ENCODE results near the gene UBE2U.
A peak's percentile ranks its signal among the peaks of the same experiment; 100 is the strongest.

Gene UBE2U

DNA sequence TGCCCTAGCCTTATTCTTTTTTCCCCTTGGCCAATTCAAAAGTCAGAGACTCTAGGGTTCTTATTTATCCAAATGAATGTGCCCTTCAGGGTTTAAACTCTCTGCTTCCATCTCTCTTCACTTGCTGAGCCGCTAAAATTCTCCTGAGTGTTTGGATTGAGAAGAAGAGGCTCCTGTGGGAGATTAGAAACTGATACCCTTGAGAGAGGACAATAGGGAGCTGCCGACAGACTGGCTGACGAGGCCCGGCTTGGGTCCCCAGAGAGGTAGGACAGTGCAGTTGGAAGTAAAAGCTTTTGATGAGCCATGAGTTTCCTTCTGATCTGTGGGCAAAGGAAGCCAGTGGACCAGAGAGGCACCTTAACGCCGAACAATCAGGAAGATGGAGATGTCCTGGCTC is 41.3 kb upstream of the UBE2U start:
- TF ChIP-seq ZNF561 (tag by site-specific recombination; IDR thresholded peaks at IDR 0.05; ENCODE audit: borderline replicate concordance) (no peak), KLF8 (tag by site-specific recombination; IDR thresholded peaks at IDR 0.05) (no peak), OSR2 (tag by site-specific recombination; IDR thresholded peaks at IDR 0.05) (peak; percentile 48; the same call in 1 of the 2 replicates)
- Histone ChIP-seq H3K4me1 (ENCODE audit: control insufficient read depth, insufficient read depth, low read length) (peaks cover 10% of the 10 kb centered on the region), H3K4me3 (ENCODE audit: low read depth, low read length) (no peak overlapping the region), H3K9me3 (ENCODE audit: control insufficient read depth, insufficient read depth, low read depth, low read length) (no peaks in the 10 kb centered on the region), H3K27ac (ENCODE audit: extremely low read depth, low read depth, low read length) (no peak overlapping the region), H3K36me3 (ENCODE audit: control insufficient read depth in 2 of 2, insufficient read depth in 1 of 2, low read length in 2 of 2) (peaks cover 0 to 5% of the 10 kb centered on the region in 2 experiments; a peak in 1 of 3 replicates)
- ChIA-PET CTCF (interaction anchor here (0.5 to 1.8 kb wide), 2 partner anchors 21 to 75 kb away, joined by 3 to 4 read pairs; no protein-coding TSS in a partner anchor), POLR2A (interaction anchor here (1.1 kb wide), 1 partner anchor 22 kb away, joined by 8 read pairs; no protein-coding TSS in a partner anchor)

DNA sequence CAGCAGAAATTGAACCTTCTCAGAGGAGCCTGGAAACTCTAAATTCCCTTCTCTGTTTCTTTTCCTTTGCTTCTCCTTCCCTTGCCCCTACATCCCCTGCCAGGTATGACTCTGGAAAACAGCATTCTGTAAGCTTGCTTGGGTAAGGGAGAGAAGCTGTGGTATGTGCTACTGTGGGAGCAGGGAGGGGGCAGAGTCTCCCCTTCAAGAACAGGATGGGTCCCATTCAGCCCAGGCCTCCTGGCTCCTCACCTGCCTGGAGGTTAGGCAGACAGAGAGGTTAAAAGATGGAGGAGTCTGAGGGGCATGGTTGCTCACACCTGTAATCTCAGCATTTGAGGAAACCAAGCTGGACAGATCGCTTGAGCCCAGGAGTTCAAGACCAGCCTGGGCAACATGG is 40.6 kb upstream of the UBE2U start:
- no peak for TF ChIP-seq ZNF354C (tag by site-specific recombination; IDR thresholded peaks at IDR 0.05; ENCODE audit: borderline replicate concordance, low read depth)
- POLR2A ChIA-PET: interaction anchor here (1.1 kb wide), 1 partner anchor 22 kb away, joined by 8 read pairs; no protein-coding TSS in a partner anchor
- Histone ChIP-seq H3K4me1 (ENCODE audit: control insufficient read depth, insufficient read depth, low read length) (peaks cover 10% of the 10 kb centered on the region), H3K36me3 (ENCODE audit: control insufficient read depth in 2 of 2, insufficient read depth in 1 of 2, low read length in 2 of 2) (peaks cover 0 to 5% of the 10 kb centered on the region in 2 experiments; a peak in 1 of 3 replicates), H3K4me3 (ENCODE audit: low read depth, low read length) (no peak overlapping the region), H3K27ac (ENCODE audit: extremely low read depth, low read depth, low read length) (no peak overlapping the region), H3K9me3 (ENCODE audit: control insufficient read depth, insufficient read depth, low read depth, low read length) (no peaks in the 10 kb centered on the region)
- CTCF ChIA-PET: interaction anchor here (0.5 to 2.8 kb wide), 8 partner anchors 8 to 79 kb away, joined by 3 to 15 read pairs (median 4); no protein-coding TSS in a partner anchor

DNA sequence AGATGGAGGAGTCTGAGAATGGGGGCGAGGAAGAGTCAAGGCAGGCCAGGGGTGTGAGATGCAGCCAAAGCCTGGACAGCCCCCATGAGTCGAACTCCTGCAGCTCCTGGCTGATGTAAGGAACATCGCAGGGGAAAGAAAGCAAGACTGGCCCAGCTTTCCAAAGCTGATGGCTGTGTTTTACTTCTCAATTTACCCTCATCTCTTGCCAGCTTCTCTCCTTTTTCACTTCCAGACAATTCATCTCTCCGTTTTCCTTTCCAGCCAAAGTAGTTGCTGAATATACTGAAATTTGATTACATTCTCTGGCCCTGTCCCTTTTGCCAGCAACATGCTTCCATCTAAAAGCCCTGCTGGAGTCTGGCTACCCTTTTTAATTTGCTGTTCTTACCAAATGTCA is 40.0 kb upstream of the UBE2U start:
- Histone ChIP-seq H3K9me3 (ENCODE audit: control insufficient read depth, insufficient read depth, low read depth, low read length) (no peaks in the 10 kb centered on the region), H3K27ac (ENCODE audit: extremely low read depth, low read depth, low read length) (no peak overlapping the region), H3K4me1 (ENCODE audit: control insufficient read depth, insufficient read depth, low read length) (peaks cover 10% of the 10 kb centered on the region), H3K36me3 (ENCODE audit: control insufficient read depth in 2 of 2, insufficient read depth in 1 of 2, low read length in 2 of 2) (peaks cover 0 to 5% of the 10 kb centered on the region in 2 experiments; a peak in 1 of 3 replicates), H3K4me3 (ENCODE audit: low read depth, low read length) (no peak overlapping the region)
- POLR2A ChIA-PET: interaction anchor here (1.1 kb wide), 1 partner anchor 21 kb away, joined by 8 read pairs; no protein-coding TSS in a partner anchor
- CTCF ChIA-PET: interaction anchor here (0.6 to 2.8 kb wide), 12 partner anchors 8 to 1927 kb away, joined by 3 to 15 read pairs (median 4); partner anchors contain the start of gene ROR1
- TF ChIP-seq YY2 (tag by site-specific recombination; IDR thresholded peaks at IDR 0.05): no peak
- no peak for TF ChIP-seq ZNF626 (tag by site-specific recombination; IDR thresholded peaks at IDR 0.05)
- TF ChIP-seq OVOL3 (tag by site-specific recombination; IDR thresholded peaks at IDR 0.05): no peak

DNA sequence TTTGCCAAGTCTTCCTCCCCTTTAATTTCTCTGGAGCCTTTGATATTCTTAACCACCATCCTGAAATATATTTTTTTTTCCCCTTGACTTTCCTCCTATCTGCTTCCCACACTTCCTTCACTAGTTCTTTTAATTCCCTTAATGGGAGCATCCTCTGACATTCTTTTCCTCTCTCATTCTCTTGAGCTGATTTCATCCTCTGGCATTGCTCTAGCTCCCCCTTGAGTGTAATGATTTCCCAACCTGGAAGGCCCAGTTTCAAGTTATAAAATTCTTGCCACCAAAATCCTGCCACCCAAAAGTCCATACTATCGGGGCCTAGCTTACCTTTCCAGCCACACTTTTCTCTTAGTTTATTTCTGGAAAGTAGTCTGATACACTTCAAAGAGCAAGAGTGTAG is 39.5 kb upstream of the UBE2U start:
- no peak overlapping the region for H3K4me3 ChIP-seq (ENCODE audit: low read depth, low read length)
- no peak for TF ChIP-seq ZNF174 (tag by site-specific recombination; IDR thresholded peaks at IDR 0.05)
- TF ChIP-seq, protein P1, sequence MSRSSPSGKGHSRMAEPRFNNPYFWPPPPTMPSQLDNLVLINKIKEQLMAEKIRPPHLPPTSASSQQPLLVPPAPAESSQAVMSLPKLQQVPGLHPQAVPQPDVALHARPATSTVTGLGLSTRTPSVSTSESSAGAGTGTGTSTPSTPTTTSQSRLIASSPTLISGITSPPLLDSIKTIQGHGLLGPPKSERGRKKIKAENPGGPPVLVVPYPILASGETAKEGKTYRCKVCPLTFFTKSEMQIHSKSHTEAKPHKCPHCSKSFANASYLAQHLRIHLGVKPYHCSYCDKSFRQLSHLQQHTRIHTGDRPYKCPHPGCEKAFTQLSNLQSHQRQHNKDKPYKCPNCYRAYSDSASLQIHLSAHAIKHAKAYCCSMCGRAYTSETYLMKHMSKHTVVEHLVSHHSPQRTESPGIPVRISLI (tag by site-specific recombination; IDR thresholded peaks at IDR 0.05): no peak
- TF ChIP-seq REPIN1 (tag by site-specific recombination; IDR thresholded peaks at IDR 0.05; ENCODE audit: low read depth): no peak
- no peak for TF ChIP-seq ZNF2 (tag by site-specific recombination; IDR thresholded peaks at IDR 0.05)
- TF ChIP-seq, protein P2, sequence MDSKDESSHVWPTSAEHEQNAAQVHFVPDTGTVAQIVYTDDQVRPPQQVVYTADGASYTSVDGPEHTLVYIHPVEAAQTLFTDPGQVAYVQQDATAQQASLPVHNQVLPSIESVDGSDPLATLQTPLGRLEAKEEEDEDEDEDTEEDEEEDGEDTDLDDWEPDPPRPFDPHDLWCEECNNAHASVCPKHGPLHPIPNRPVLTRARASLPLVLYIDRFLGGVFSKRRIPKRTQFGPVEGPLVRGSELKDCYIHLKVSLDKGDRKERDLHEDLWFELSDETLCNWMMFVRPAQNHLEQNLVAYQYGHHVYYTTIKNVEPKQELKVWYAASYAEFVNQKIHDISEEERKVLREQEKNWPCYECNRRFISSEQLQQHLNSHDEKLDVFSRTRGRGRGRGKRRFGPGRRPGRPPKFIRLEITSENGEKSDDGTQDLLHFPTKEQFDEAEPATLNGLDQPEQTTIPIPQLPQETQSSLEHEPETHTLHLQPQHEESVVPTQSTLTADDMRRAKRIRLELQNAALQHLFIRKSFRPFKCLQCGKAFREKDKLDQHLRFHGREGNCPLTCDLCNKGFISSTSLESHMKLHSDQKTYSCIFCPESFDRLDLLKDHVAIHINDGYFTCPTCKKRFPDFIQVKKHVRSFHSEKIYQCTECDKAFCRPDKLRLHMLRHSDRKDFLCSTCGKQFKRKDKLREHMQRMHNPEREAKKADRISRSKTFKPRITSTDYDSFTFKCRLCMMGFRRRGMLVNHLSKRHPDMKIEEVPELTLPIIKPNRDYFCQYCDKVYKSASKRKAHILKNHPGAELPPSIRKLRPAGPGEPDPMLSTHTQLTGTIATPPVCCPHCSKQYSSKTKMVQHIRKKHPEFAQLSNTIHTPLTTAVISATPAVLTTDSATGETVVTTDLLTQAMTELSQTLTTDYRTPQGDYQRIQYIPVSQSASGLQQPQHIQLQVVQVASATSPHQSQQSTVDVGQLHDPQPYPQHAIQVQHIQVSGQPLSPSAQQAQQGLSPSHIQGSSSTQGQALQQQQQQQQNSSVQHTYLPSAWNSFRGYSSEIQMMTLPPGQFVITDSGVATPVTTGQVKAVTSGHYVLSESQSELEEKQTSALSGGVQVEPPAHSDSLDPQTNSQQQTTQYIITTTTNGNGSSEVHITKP (tag by site-specific recombination; IDR thresholded peaks at IDR 0.05): peak; percentile 50
- TF ChIP-seq, protein P3, sequence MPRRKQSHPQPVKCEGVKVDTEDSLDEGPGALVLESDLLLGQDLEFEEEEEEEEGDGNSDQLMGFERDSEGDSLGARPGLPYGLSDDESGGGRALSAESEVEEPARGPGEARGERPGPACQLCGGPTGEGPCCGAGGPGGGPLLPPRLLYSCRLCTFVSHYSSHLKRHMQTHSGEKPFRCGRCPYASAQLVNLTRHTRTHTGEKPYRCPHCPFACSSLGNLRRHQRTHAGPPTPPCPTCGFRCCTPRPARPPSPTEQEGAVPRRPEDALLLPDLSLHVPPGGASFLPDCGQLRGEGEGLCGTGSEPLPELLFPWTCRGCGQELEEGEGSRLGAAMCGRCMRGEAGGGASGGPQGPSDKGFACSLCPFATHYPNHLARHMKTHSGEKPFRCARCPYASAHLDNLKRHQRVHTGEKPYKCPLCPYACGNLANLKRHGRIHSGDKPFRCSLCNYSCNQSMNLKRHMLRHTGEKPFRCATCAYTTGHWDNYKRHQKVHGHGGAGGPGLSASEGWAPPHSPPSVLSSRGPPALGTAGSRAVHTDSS (tag by site-specific recombination; IDR thresholded peaks at IDR 0.05): no peak
- no peak for TF ChIP-seq ZNF155 (tag by site-specific recombination; IDR thresholded peaks at IDR 0.05)
- no peak for TF ChIP-seq ZNF571 (tag by site-specific recombination; IDR thresholded peaks at IDR 0.05)
- TF ChIP-seq ZNF223 (tag by site-specific recombination; IDR thresholded peaks at IDR 0.05): no peak
- TF ChIP-seq ZNF335 (tag by site-specific recombination; conservative IDR thresholded peaks at IDR 0.05): peak; percentile 46; the same call in 1 of the 2 replicates
- TF ChIP-seq ZNF654 (tag by site-specific recombination; IDR thresholded peaks at IDR 0.05; ENCODE audit: low read depth): peak; percentile 39; the same call in 1 of the 2 replicates
- TF ChIP-seq KLF16 (tag by site-specific recombination; IDR thresholded peaks at IDR 0.05): no peak
- TF ChIP-seq ZSCAN30 (tag by site-specific recombination; IDR thresholded peaks at IDR 0.05): no peak
- peaks cover 0 to 4% of the 10 kb centered on the region in 2 experiments; a peak in 1 of 3 replicates for H3K36me3 ChIP-seq (ENCODE audit: control insufficient read depth in 2 of 2, insufficient read depth in 1 of 2, low read length in 2 of 2)
- H3K4me1 ChIP-seq (ENCODE audit: control insufficient read depth, insufficient read depth, low read length): peaks cover 10% of the 10 kb centered on the region
- H3K27ac ChIP-seq (ENCODE audit: extremely low read depth, low read depth, low read length): no peak overlapping the region
- ChIA-PET POLR2A (no interaction called here), CTCF (interaction anchor here (0.6 to 2.8 kb wide), 14 partner anchors 7 to 1927 kb away, joined by 3 to 15 read pairs (median 4); partner anchors contain the start of gene ROR1)
- no peaks in the 10 kb centered on the region for H3K9me3 ChIP-seq (ENCODE audit: control insufficient read depth, insufficient read depth, low read depth, low read length)
